Measurements from ENCODE around the gene BANP. TPM values are rescaled to one million over a fixed set of nuclear protein-coding genes. Genes with fewer than 3 reads are reported as not detected.
"Not testable (repeated sequence)": the region's sequence is repeated elsewhere in the genome, so short reads cannot be mapped to it uniquely, and the experiment has no call there.

Gene BANP
- total and polyA plus RNA-seq, 2 experiments from 2014 or later, result 22.8 to 23.8 TPM

- peaks cover 7% of the 10 kb centered on the region for H3K4me1 ChIP-seq (ENCODE audit: insufficient read depth)
- 86% methylated on average over 20 of the region's 20 CpGs for WGBS (ENCODE audit: low lambda C conversion rate, missing lambda C conversion rate)
- no peaks in the 10 kb centered on the region for H3K36me3 ChIP-seq (replicated peaks; ENCODE audit: insufficient read depth, low read depth)
- no peaks in the 10 kb centered on the region for H3K9me2 ChIP-seq (replicated peaks; ENCODE audit: insufficient read depth)
- H3K27me3 ChIP-seq, result no peaks in the 10 kb centered on the region
- no peak overlapping the region for H2AFZ ChIP-seq
- H4K20me1 ChIP-seq (ENCODE audit: insufficient read depth, poor library complexity, severe bottlenecking), result no peaks in the 10 kb centered on the region
- H3K4me2 ChIP-seq, result no peak overlapping the region
- no peak overlapping the region for H3K27ac ChIP-seq
- no peaks in the 10 kb centered on the region for H3K79me2 ChIP-seq
- no peaks in the 10 kb centered on the region for H3K9me3 ChIP-seq (ENCODE audit: low read depth)
- TF ChIP-seq CTCF (IDR thresholded peaks at IDR 0.05; ENCODE audit: poor library complexity) (no peak), EZH2phosphoT487 (IDR thresholded peaks at IDR 0.05; ENCODE audit: low read depth, severe bottlenecking, unreplicated experiment) (no peak), EZH2 (IDR thresholded peaks at IDR 0.05; ENCODE audit: borderline replicate concordance) (no peak)
- DNase-seq (ENCODE audit: low spot score), result no peak
- H3K4me3 ChIP-seq, result no peak overlapping the region
Observed at GRCh38 chr16:88088161-88088581, 136.9 kb downstream of the BANP start.

GRCh38 chr16:88088611-88089010 lies 137.4 kb downstream of the BANP start:
- H3K27ac ChIP-seq; H3K79me2 ChIP-seq; H3K9me3 ChIP-seq (ENCODE audit: low read depth); H2AFZ ChIP-seq; H3K27me3 ChIP-seq; H3K4me2 ChIP-seq; H3K4me3 ChIP-seq; H4K20me1 ChIP-seq (ENCODE audit: insufficient read depth, poor library complexity, severe bottlenecking); H3K4me1 ChIP-seq (ENCODE audit: insufficient read depth); H3K36me3 ChIP-seq (replicated peaks; ENCODE audit: insufficient read depth, low read depth); H3K9me2 ChIP-seq (replicated peaks; ENCODE audit: insufficient read depth); DNase-seq (ENCODE audit: low spot score): not testable (repeated sequence)
- WGBS (ENCODE audit: low lambda C conversion rate, missing lambda C conversion rate), result 78% methylated on average over 10 of the region's 10 CpGs

GRCh38 chr16:88089071-88089470 lies 137.8 kb downstream of the BANP start:
- H3K4me1 ChIP-seq (ENCODE audit: insufficient read depth); H3K27me3 ChIP-seq; H3K79me2 ChIP-seq; H3K36me3 ChIP-seq (replicated peaks; ENCODE audit: insufficient read depth, low read depth); H3K4me2 ChIP-seq; H3K9me2 ChIP-seq (replicated peaks; ENCODE audit: insufficient read depth); H2AFZ ChIP-seq; DNase-seq (ENCODE audit: low spot score); H3K4me3 ChIP-seq; H3K9me3 ChIP-seq (ENCODE audit: low read depth); H4K20me1 ChIP-seq (ENCODE audit: insufficient read depth, poor library complexity, severe bottlenecking); H3K27ac ChIP-seq: not testable (repeated sequence)
- 88% methylated on average over 14 of the region's 15 CpGs for WGBS (ENCODE audit: low lambda C conversion rate, missing lambda C conversion rate)

GRCh38 chr16:88089632-88090376 lies 138.6 kb downstream of the BANP start:
- H3K4me3 ChIP-seq; H3K9me2 ChIP-seq (replicated peaks; ENCODE audit: insufficient read depth); H3K79me2 ChIP-seq; H3K27ac ChIP-seq; H3K36me3 ChIP-seq (replicated peaks; ENCODE audit: insufficient read depth, low read depth); H3K9me3 ChIP-seq (ENCODE audit: low read depth); H4K20me1 ChIP-seq (ENCODE audit: insufficient read depth, poor library complexity, severe bottlenecking); H3K27me3 ChIP-seq; DNase-seq (ENCODE audit: low spot score); H3K4me2 ChIP-seq; H3K4me1 ChIP-seq (ENCODE audit: insufficient read depth); H2AFZ ChIP-seq: not testable (repeated sequence)
- WGBS (ENCODE audit: low lambda C conversion rate, missing lambda C conversion rate), result 82% methylated on average over 23 of the region's 23 CpGs

- not testable (repeated sequence) for H3K4me2 ChIP-seq; H3K9me2 ChIP-seq (replicated peaks; ENCODE audit: insufficient read depth); H3K4me1 ChIP-seq (ENCODE audit: insufficient read depth); H2AFZ ChIP-seq; H4K20me1 ChIP-seq (ENCODE audit: insufficient read depth, poor library complexity, severe bottlenecking); H3K27ac ChIP-seq; H3K36me3 ChIP-seq (replicated peaks; ENCODE audit: insufficient read depth, low read depth); H3K79me2 ChIP-seq; DNase-seq (ENCODE audit: low spot score); H3K27me3 ChIP-seq; H3K4me3 ChIP-seq; H3K9me3 ChIP-seq (ENCODE audit: low read depth)
- WGBS (ENCODE audit: low lambda C conversion rate, missing lambda C conversion rate), result 78% methylated on average over 22 of the region's 38 CpGs
Observed at GRCh38 chr16:88090377-88091175, 139.3 kb downstream of the BANP start.

GRCh38 chr16:88091221-88091971 lies 140.2 kb downstream of the BANP start:
- not testable (repeated sequence) for H3K27ac ChIP-seq; H3K79me2 ChIP-seq; H3K27me3 ChIP-seq; H2AFZ ChIP-seq; H4K20me1 ChIP-seq (ENCODE audit: insufficient read depth, poor library complexity, severe bottlenecking); H3K9me2 ChIP-seq (replicated peaks; ENCODE audit: insufficient read depth); H3K36me3 ChIP-seq (replicated peaks; ENCODE audit: insufficient read depth, low read depth); H3K4me3 ChIP-seq; H3K9me3 ChIP-seq (ENCODE audit: low read depth); H3K4me1 ChIP-seq (ENCODE audit: insufficient read depth)
- WGBS (ENCODE audit: low lambda C conversion rate, missing lambda C conversion rate), result 86% methylated on average over 28 of the region's 35 CpGs
- DNase-seq (ENCODE audit: low spot score), result peak; percentile 33
- peak overlapping the region; percentile 5 for H3K4me2 ChIP-seq

- not testable (repeated sequence) for H3K27me3 ChIP-seq; H4K20me1 ChIP-seq (ENCODE audit: insufficient read depth, poor library complexity, severe bottlenecking); H3K79me2 ChIP-seq; H3K4me3 ChIP-seq; H3K9me3 ChIP-seq (ENCODE audit: low read depth); H3K4me1 ChIP-seq (ENCODE audit: insufficient read depth); H3K36me3 ChIP-seq (replicated peaks; ENCODE audit: insufficient read depth, low read depth); H2AFZ ChIP-seq; H3K9me2 ChIP-seq (replicated peaks; ENCODE audit: insufficient read depth); DNase-seq (ENCODE audit: low spot score)
- Histone ChIP-seq H3K27ac (peak overlapping the region; percentile 31), H3K4me2 (peak overlapping the region; percentile 5)
- 34% methylated on average over 9 of the region's 9 CpGs for WGBS (ENCODE audit: low lambda C conversion rate, missing lambda C conversion rate)
Observed at GRCh38 chr16:88091972-88092302, 140.7 kb downstream of the BANP start.
